Vagina (tissue), 2 donors: ENCODE data around the gene NEDD4L. TPM values are rescaled to one million over a fixed set of nuclear protein-coding genes. Genes with fewer than 3 reads are reported as not detected.

ENCODE experiments used
- DNase-seq, 2 donors: peaks; one replicate each; pipeline ENCODE4 v3.0.0-alpha.2; 2017; ENCODE audit errors: extremely low spot score in 2 of 2
- H3K27ac ChIP-seq: fragments of 200-600 bp; sonication (generic); one replicate; pipeline ENCODE4 v1.5.1; 2019
- H3K27me3 ChIP-seq: fragments of 200-600 bp; sonication (generic); one replicate; pipeline ENCODE4 v1.5.1; 2019
- H3K36me3 ChIP-seq, 2 donors: fragments of 200-600 bp; sonication (generic); one replicate each; pipeline ENCODE4 v1.5.1; 2017 to 2019
- H3K4me1 ChIP-seq: fragments of 200-600 bp; sonication (generic); one replicate; pipeline ENCODE4 v1.5.1; 2019
- H3K4me3 ChIP-seq, 2 donors: fragments of 200-600 bp; sonication (generic); 1 replicate in 1 of 2; 2 replicates in 1 of 2; pipeline ENCODE4 v1.5.1; 2016 to 2019
- H3K9me3 ChIP-seq: fragments of 200-600 bp; sonication (generic); one replicate; pipeline ENCODE4 v1.5.1; 2019
- POLR2A ChIP-seq, 2 donors: fragments of 450-650 bp; IDR thresholded peaks; one replicate each; pipeline ENCODE4 v1.6.1; 2017; ENCODE audit warnings: antibody characterized with exemption in 2 of 2, mild to moderate bottlenecking in 2 of 2, moderate library complexity in 2 of 2
- POLR2AphosphoS5 ChIP-seq, 2 donors: sonication (generic); formaldehyde crosslinking; IDR thresholded peaks; one replicate each; pipeline ENCODE4 v1.9.0; 2017; ENCODE audit warnings: antibody characterized with exemption in 2 of 2, mild to moderate bottlenecking in 2 of 2, low read depth in 1 of 2; ENCODE audit not compliant: insufficient read depth in 1 of 2
- intact Hi-C: fragments of 100-400 bp; cut with DNase I; formaldehyde crosslinking; loops from one replicate; pipeline ENCODE4 v1.15.1; 2023
- total RNA-seq: library from RNA; depleted of rRNA; stranded (reverse); fragments of >200 nt; gene quantifications from one replicate; pipeline ENCODE4 v1.2.3, GENCODE V29; 2016
- TF ChIP-seq, protein P1 (sequence below), 3 experiments: fragments of 450-650 bp in 2 of 3; fragments of 200-600 bp in 1 of 3; sonication (generic) in 1 of 3; IDR thresholded peaks; one replicate each; pipeline ENCODE4 v1.5.1; 2017 to 2019; ENCODE audit warnings: antibody characterized with exemption in 3 of 3, mild to moderate bottlenecking in 2 of 3, moderate library complexity in 2 of 3

The NEDD4L gene
- total RNA-seq, 1 donor from 2014 or later: 42.2 TPM

DNA sequence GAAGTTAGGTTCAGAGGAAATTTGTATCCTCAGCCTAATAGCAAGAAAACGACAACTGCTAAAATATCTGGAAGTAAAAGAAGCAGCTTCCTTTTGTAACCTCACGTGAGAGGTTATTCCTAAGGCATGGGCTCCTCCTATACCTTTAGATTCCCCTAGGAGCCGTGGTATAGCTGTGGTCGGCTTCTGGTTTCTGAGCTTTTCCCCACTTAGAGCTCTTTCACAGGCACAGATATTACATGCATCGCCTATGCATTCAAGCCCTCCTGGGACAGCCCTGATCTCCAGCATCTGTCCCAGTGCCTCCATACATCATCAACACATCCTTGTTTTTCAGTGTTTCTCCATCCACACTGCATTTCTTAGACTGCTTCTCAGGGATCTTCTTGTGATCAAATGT is 295.9 kb downstream of the NEDD4L start:
- H3K4me1 ChIP-seq: peaks cover 20% of the 10 kb centered on the region
- DNase-seq: no peak
- H3K9me3 ChIP-seq: no peaks in the 10 kb centered on the region
- no peaks in the 10 kb centered on the region for H3K36me3 ChIP-seq
- H3K4me3 ChIP-seq: no peak overlapping the region
- TF ChIP-seq, protein P1, sequence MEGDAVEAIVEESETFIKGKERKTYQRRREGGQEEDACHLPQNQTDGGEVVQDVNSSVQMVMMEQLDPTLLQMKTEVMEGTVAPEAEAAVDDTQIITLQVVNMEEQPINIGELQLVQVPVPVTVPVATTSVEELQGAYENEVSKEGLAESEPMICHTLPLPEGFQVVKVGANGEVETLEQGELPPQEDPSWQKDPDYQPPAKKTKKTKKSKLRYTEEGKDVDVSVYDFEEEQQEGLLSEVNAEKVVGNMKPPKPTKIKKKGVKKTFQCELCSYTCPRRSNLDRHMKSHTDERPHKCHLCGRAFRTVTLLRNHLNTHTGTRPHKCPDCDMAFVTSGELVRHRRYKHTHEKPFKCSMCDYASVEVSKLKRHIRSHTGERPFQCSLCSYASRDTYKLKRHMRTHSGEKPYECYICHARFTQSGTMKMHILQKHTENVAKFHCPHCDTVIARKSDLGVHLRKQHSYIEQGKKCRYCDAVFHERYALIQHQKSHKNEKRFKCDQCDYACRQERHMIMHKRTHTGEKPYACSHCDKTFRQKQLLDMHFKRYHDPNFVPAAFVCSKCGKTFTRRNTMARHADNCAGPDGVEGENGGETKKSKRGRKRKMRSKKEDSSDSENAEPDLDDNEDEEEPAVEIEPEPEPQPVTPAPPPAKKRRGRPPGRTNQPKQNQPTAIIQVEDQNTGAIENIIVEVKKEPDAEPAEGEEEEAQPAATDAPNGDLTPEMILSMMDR (IDR thresholded peaks at IDR 0.05): no peak
- TF ChIP-seq POLR2A (IDR thresholded peaks at IDR 0.05): no peak
- no peak for TF ChIP-seq POLR2AphosphoS5 (IDR thresholded peaks at IDR 0.05; ENCODE audit: insufficient read depth in 1 of 2, low read depth in 1 of 2)
- intact Hi-C loops: no loop called here
- no peak overlapping the region for H3K27ac ChIP-seq
- no peaks in the 10 kb centered on the region for H3K27me3 ChIP-seq

DNA sequence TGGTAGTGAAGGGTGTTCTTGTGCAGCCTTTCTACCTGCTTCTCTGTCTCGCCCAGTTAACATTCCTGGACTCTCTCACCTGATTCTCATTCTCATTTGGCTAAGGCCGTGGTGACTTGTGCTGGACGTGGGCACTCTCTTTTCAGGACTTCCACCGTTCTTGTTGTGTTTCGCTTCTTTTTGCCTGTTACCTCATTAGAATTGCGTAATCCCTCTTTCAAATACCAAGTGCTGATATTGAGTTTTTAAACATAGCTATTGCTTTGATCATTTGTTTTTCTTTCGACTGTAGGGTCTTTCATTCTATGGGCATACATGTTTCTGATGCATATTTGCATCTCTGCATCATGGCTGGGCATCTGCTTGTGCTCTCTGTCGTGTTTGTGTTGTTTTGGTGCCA is 297.9 kb downstream of the NEDD4L start:
- intact Hi-C loops: no loop called here
- TF ChIP-seq POLR2A (IDR thresholded peaks at IDR 0.05) (no peak), POLR2AphosphoS5 (IDR thresholded peaks at IDR 0.05; ENCODE audit: insufficient read depth in 1 of 2, low read depth in 1 of 2) (no peak)
- TF ChIP-seq, protein P1 (IDR thresholded peaks at IDR 0.05): no peak
- H3K27ac ChIP-seq: no peak overlapping the region
- H3K27me3 ChIP-seq: no peaks in the 10 kb centered on the region
- no peaks in the 10 kb centered on the region for H3K9me3 ChIP-seq
- no peaks in the 10 kb centered on the region for H3K36me3 ChIP-seq
- peaks cover 20% of the 10 kb centered on the region for H3K4me1 ChIP-seq
- DNase-seq: no peak
- no peak overlapping the region for H3K4me3 ChIP-seq

DNA sequence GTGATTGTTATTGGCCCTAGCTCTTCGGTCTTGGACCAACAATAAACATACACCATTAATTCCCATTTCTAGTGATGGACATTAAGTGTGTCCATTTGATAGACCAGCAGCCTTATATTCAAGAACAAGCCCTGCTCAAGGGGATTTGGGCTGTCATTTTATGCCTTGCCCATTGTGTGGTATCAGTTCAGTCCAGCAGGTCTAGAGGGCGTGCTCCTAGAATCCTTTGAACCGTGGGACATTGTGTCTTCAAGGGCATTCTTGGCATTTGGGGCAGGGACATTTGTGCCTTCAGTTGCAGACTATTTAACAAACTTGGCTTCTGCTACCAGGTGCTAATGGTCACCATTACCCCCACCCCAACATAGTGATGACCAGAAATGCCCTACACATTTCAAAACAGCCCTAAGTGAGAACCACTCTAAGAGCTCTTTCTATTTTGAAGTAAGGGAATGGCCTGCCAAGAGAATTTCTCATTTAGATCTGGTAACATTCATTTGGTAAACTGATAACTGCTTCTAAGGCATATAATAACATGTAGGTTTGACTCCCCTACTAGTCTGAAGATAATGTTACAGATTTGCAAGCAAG is 300.1 kb downstream of the NEDD4L start:
- H3K4me1 ChIP-seq: peaks cover under 1% of the 10 kb centered on the region
- no peak for DNase-seq
- intact Hi-C loops: no loop called here
- TF ChIP-seq, protein P1 (IDR thresholded peaks at IDR 0.05): no peak
- TF ChIP-seq POLR2AphosphoS5 (IDR thresholded peaks at IDR 0.05; ENCODE audit: insufficient read depth in 1 of 2, low read depth in 1 of 2) (no peak), POLR2A (IDR thresholded peaks at IDR 0.05) (no peak)
- no peaks in the 10 kb centered on the region for H3K9me3 ChIP-seq
- H3K27me3 ChIP-seq: no peaks in the 10 kb centered on the region
- no peak overlapping the region for H3K4me3 ChIP-seq
- H3K27ac ChIP-seq: no peak overlapping the region
- H3K36me3 ChIP-seq: no peaks in the 10 kb centered on the region

DNA sequence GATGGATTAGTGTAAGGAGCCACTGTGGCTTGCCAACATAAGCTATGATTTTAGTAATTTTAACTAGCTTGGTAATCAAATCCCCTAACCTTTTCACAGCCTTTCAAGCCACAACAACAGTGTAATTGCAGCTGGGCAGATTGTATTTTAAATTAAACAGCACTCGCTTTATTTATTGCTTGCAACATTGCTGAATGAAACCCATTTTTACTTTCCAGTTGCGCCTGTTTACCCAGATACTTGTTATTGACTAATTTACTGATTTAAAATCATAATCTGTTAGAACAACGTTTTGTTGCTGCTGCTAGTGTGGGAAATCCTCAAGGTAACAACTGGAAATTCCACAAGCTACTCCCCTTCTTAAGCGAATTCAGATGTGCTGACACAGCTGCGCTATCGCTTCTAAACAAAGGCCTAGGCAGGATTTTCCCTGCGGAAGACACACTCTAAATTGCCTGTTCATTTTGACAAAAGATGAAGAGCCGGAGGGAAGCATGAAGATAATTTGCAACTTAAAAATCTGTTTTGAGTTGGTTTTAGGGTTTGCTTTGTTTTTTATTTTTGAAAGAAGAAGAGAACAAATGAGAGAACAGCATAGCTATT is 300.9 kb downstream of the NEDD4L start:
- intact Hi-C loops: no loop called here
- no peaks in the 10 kb centered on the region for H3K27me3 ChIP-seq
- H3K27ac ChIP-seq: no peak overlapping the region
- H3K4me3 ChIP-seq: no peak overlapping the region
- H3K4me1 ChIP-seq: no peaks in the 10 kb centered on the region
- H3K36me3 ChIP-seq: no peaks in the 10 kb centered on the region
- H3K9me3 ChIP-seq: no peaks in the 10 kb centered on the region
- TF ChIP-seq, protein P1 (IDR thresholded peaks at IDR 0.05): no peak
- TF ChIP-seq POLR2A (IDR thresholded peaks at IDR 0.05): no peak
- no peak for TF ChIP-seq POLR2AphosphoS5 (IDR thresholded peaks at IDR 0.05; ENCODE audit: insufficient read depth in 1 of 2, low read depth in 1 of 2)
- DNase-seq: no peak

DNA sequence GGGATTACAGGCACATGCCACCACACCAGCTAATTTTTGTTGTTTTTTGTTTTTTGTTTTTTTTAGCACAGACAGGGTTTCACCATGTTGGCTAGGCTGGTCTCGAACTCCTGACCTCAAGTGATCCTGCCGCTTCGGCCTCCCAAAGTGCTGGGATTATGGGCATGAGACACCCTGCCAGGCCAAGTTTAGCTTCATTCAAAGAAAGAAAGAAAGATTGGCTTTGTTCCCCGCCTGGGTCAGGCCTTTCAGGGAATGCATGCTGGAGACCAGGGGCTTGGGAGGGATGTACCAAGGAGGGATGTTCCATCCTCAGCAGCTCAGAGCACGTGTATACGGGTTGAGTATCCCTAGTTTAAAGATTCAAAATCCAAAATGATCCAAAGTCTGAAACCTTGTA is 301.8 kb downstream of the NEDD4L start:
- H3K27ac ChIP-seq: no peak overlapping the region
- H3K36me3 ChIP-seq: no peaks in the 10 kb centered on the region
- DNase-seq: no peak
- no peak for TF ChIP-seq POLR2AphosphoS5 (IDR thresholded peaks at IDR 0.05; ENCODE audit: insufficient read depth in 1 of 2, low read depth in 1 of 2)
- TF ChIP-seq POLR2A (IDR thresholded peaks at IDR 0.05): no peak
- TF ChIP-seq, protein P1 (IDR thresholded peaks at IDR 0.05): no peak
- H3K4me1 ChIP-seq: no peaks in the 10 kb centered on the region
- no peak overlapping the region for H3K4me3 ChIP-seq
- H3K27me3 ChIP-seq: no peaks in the 10 kb centered on the region
- H3K9me3 ChIP-seq: no peaks in the 10 kb centered on the region
- intact Hi-C loops: no loop called here
